ENCODE data around the gene PLEKHH1. TPM values are rescaled to one million over a fixed set of nuclear protein-coding genes. Genes with fewer than 3 reads are reported as not detected.

PLEKHH1 gene
- total and polyA plus RNA-seq, 2 donors = 3.9 to 5.1 TPM

- 75% methylated on average over 4 of the region's 4 CpGs for WGBS
- H3K4me1 ChIP-seq (ENCODE audit: insufficient read depth) = no peaks in the 10 kb centered on the region
- H3K27ac ChIP-seq (ENCODE audit: low read depth) = no peak overlapping the region
- no peaks in the 10 kb centered on the region for H3K36me3 ChIP-seq (ENCODE audit: insufficient read depth)
- DNase-seq (ENCODE audit: extremely low spot score) = no peak
- H3K4me3 ChIP-seq (ENCODE audit: low read depth, low read length) = no peak overlapping the region
These were observed 36.7 kb downstream of the PLEKHH1 start for GRCh38 chr14:67569651-67570290.

- Histone ChIP-seq H3K4me3 (ENCODE audit: low read depth, low read length) (no peak overlapping the region), H3K36me3 (ENCODE audit: insufficient read depth) (no peaks in the 10 kb centered on the region), H3K4me1 (ENCODE audit: insufficient read depth) (no peaks in the 10 kb centered on the region), H3K27ac (ENCODE audit: low read depth) (no peak overlapping the region)
- WGBS = 87% methylated on average over 7 of the region's 7 CpGs
- DNase-seq (ENCODE audit: extremely low spot score) = no peak
These were observed 37.4 kb downstream of the PLEKHH1 start for GRCh38 chr14:67570453-67570852.

- no peak overlapping the region for H3K4me3 ChIP-seq (ENCODE audit: low read depth, low read length)
- 44% methylated on average over 14 of the region's 14 CpGs for WGBS
- DNase-seq (ENCODE audit: extremely low spot score) = no peak
- H3K4me1 ChIP-seq (ENCODE audit: insufficient read depth) = no peaks in the 10 kb centered on the region
- no peak overlapping the region for H3K27ac ChIP-seq (ENCODE audit: low read depth)
- no peaks in the 10 kb centered on the region for H3K36me3 ChIP-seq (ENCODE audit: insufficient read depth)
These were observed 38.3 kb downstream of the PLEKHH1 start for GRCh38 chr14:67571275-67571990.

GRCh38 chr14:67571991-67572323 is 38.9 kb downstream of the PLEKHH1 start:
- Histone ChIP-seq H3K4me1 (ENCODE audit: insufficient read depth) (no peaks in the 10 kb centered on the region), H3K36me3 (ENCODE audit: insufficient read depth) (no peaks in the 10 kb centered on the region), H3K27ac (ENCODE audit: low read depth) (no peak overlapping the region), H3K4me3 (ENCODE audit: low read depth, low read length) (no peak overlapping the region)
- WGBS = 86% methylated on average over 19 of the region's 19 CpGs
- DNase-seq (ENCODE audit: extremely low spot score) = no peak

- H3K4me3 ChIP-seq (ENCODE audit: low read depth, low read length) = no peak overlapping the region
- H3K27ac ChIP-seq (ENCODE audit: low read depth) = no peak overlapping the region
- H3K36me3 ChIP-seq (ENCODE audit: insufficient read depth) = no peaks in the 10 kb centered on the region
- DNase-seq (ENCODE audit: extremely low spot score) = no peak
- H3K4me1 ChIP-seq (ENCODE audit: insufficient read depth) = no peaks in the 10 kb centered on the region
- WGBS = 90% methylated on average over 5 of the region's 5 CpGs
These were observed 39.5 kb downstream of the PLEKHH1 start for GRCh38 chr14:67572608-67573007.

- no peaks in the 10 kb centered on the region for H3K36me3 ChIP-seq (ENCODE audit: insufficient read depth)
- H3K4me3 ChIP-seq (ENCODE audit: low read depth, low read length) = no peak overlapping the region
- H3K4me1 ChIP-seq (ENCODE audit: insufficient read depth) = no peaks in the 10 kb centered on the region
- DNase-seq (ENCODE audit: extremely low spot score) = no peak
- WGBS = 87% methylated on average over 15 of the region's 15 CpGs
- H3K27ac ChIP-seq (ENCODE audit: low read depth) = no peak overlapping the region
These were observed 40.3 kb downstream of the PLEKHH1 start for GRCh38 chr14:67573228-67574010.

GRCh38 chr14:67574156-67574555 is 41.1 kb downstream of the PLEKHH1 start:
- Histone ChIP-seq H3K27ac (ENCODE audit: low read depth) (no peak overlapping the region), H3K4me3 (ENCODE audit: low read depth, low read length) (no peak overlapping the region), H3K36me3 (ENCODE audit: insufficient read depth) (no peaks in the 10 kb centered on the region), H3K4me1 (ENCODE audit: insufficient read depth) (no peaks in the 10 kb centered on the region)
- DNase-seq (ENCODE audit: extremely low spot score) = no peak
- WGBS = 85% methylated on average over 14 of the region's 14 CpGs

GRCh38 chr14:67574806-67575205 is 41.7 kb downstream of the PLEKHH1 start:
- no peak overlapping the region for H3K4me3 ChIP-seq (ENCODE audit: low read depth, low read length)
- WGBS = 79% methylated on average over 7 of the region's 7 CpGs
- H3K36me3 ChIP-seq (ENCODE audit: insufficient read depth) = no peaks in the 10 kb centered on the region
- DNase-seq (ENCODE audit: extremely low spot score) = no peak
- no peaks in the 10 kb centered on the region for H3K4me1 ChIP-seq (ENCODE audit: insufficient read depth)
- H3K27ac ChIP-seq (ENCODE audit: low read depth) = no peak overlapping the region

- no peaks in the 10 kb centered on the region for H3K4me1 ChIP-seq (ENCODE audit: insufficient read depth)
- H3K36me3 ChIP-seq (ENCODE audit: insufficient read depth) = no peaks in the 10 kb centered on the region
- 78% methylated on average over 9 of the region's 9 CpGs for WGBS
- no peak overlapping the region for H3K27ac ChIP-seq (ENCODE audit: low read depth)
- no peak overlapping the region for H3K4me3 ChIP-seq (ENCODE audit: low read depth, low read length)
- no peak for DNase-seq (ENCODE audit: extremely low spot score)
These were observed 42.6 kb downstream of the PLEKHH1 start for GRCh38 chr14:67575684-67576083.

- Histone ChIP-seq H3K4me3 (ENCODE audit: low read depth, low read length) (no peak overlapping the region), H3K27ac (ENCODE audit: low read depth) (no peak overlapping the region), H3K36me3 (ENCODE audit: insufficient read depth) (no peaks in the 10 kb centered on the region), H3K4me1 (ENCODE audit: insufficient read depth) (no peaks in the 10 kb centered on the region)
- WGBS = 93% methylated on average over 7 of the region's 7 CpGs
- no peak for DNase-seq (ENCODE audit: extremely low spot score)
These were observed 43.3 kb downstream of the PLEKHH1 start for GRCh38 chr14:67576216-67576955.

- DNase-seq (ENCODE audit: extremely low spot score) = no peak
- H3K27ac ChIP-seq (ENCODE audit: low read depth) = no peak overlapping the region
- 81% methylated on average over 13 of the region's 13 CpGs for WGBS
- no peak overlapping the region for H3K4me3 ChIP-seq (ENCODE audit: low read depth, low read length)
- no peaks in the 10 kb centered on the region for H3K36me3 ChIP-seq (ENCODE audit: insufficient read depth)
- H3K4me1 ChIP-seq (ENCODE audit: insufficient read depth) = no peaks in the 10 kb centered on the region
These were observed 44.2 kb downstream of the PLEKHH1 start for GRCh38 chr14:67577181-67577808.

- H3K27ac ChIP-seq (ENCODE audit: low read depth) = no peak overlapping the region
- no peak overlapping the region for H3K4me3 ChIP-seq (ENCODE audit: low read depth, low read length)
- no peaks in the 10 kb centered on the region for H3K36me3 ChIP-seq (ENCODE audit: insufficient read depth)
- DNase-seq (ENCODE audit: extremely low spot score) = no peak
- no peaks in the 10 kb centered on the region for H3K4me1 ChIP-seq (ENCODE audit: insufficient read depth)
- WGBS = 83% methylated on average over 16 of the region's 16 CpGs
These were observed 45.0 kb downstream of the PLEKHH1 start for GRCh38 chr14:67577909-67578749.
